Measurements from ENCODE around the gene KRTAP19-7.

The KRTAP19-7 gene, protein sequence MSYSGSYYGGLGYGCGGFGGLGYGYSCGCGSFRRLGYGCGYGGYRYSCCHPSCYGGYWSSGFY

GRCh38 chr21:30561264-30561895 lies at the start of gene KRTAP19-7:
KRTAP19-7 (minus strand) TSS chr21:30561314; CDS start chr21:30561289, 25 bp downstream.
- TF ChIP-seq, protein P1, sequence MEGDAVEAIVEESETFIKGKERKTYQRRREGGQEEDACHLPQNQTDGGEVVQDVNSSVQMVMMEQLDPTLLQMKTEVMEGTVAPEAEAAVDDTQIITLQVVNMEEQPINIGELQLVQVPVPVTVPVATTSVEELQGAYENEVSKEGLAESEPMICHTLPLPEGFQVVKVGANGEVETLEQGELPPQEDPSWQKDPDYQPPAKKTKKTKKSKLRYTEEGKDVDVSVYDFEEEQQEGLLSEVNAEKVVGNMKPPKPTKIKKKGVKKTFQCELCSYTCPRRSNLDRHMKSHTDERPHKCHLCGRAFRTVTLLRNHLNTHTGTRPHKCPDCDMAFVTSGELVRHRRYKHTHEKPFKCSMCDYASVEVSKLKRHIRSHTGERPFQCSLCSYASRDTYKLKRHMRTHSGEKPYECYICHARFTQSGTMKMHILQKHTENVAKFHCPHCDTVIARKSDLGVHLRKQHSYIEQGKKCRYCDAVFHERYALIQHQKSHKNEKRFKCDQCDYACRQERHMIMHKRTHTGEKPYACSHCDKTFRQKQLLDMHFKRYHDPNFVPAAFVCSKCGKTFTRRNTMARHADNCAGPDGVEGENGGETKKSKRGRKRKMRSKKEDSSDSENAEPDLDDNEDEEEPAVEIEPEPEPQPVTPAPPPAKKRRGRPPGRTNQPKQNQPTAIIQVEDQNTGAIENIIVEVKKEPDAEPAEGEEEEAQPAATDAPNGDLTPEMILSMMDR (conservative IDR thresholded peaks at IDR 0.05; ENCODE audit: low read length) = no peak
- no peak for DNase-seq (ENCODE audit: low read depth)
- no peak within 1 kb of the TSS for H3K4me3 ChIP-seq (ENCODE audit: low read length)

- no peak for DNase-seq (ENCODE audit: low read depth)
Observed at GRCh38 chr21:30605968-30606367, 44.9 kb upstream of the KRTAP19-7 start.

DNA sequence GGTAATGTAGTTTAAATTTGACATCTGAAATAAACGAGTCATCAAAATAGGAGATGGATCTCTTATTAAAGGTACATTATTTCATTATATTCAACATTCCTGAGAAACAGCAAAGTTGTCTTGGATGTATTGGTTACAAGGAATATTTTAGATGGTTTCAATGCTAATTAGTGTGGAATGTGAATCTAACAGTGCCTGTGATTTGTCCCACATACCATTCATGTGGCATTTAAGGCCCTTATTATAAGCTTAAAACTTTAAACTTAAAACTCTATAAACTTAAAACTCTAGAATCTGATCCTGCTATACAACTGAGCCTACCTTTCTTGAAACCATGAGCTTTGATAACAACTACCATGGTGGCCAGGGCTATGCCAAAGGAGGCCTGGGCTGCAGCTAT lies 39.7 kb upstream of the KRTAP19-7 start, which contains the start of gene KRTAP22-1:
KRTAP22-1 (plus strand) TSS at position 301 of the 400 bp plus-strand sequence.
- no peak within 1 kb of the TSS for H3K4me3 ChIP-seq (ENCODE audit: low read length)
- TF ChIP-seq, protein P1 (conservative IDR thresholded peaks at IDR 0.05; ENCODE audit: low read length) = no peak
- DNase-seq (ENCODE audit: low read depth) = no peak

More at GRCh38 chr21:30605968-30606367, 44.9 kb upstream of the KRTAP19-7 start:
- H3K4me3 ChIP-seq (ENCODE audit: low read length) = no peak overlapping the region
- TF ChIP-seq, protein P1 (conservative IDR thresholded peaks at IDR 0.05; ENCODE audit: low read length) = no peak

GRCh38 chr21:30598802-30599201 lies 37.7 kb upstream of the KRTAP19-7 start, which contains the start of gene KRTAP6-2:
KRTAP6-2 (minus strand) TSS chr21:30598902; CDS start chr21:30598874, 28 bp downstream.
- TF ChIP-seq, protein P1 (conservative IDR thresholded peaks at IDR 0.05; ENCODE audit: low read length) = no peak
- DNase-seq (ENCODE audit: low read depth) = no peak
- no peak within 1 kb of the TSS for H3K4me3 ChIP-seq (ENCODE audit: low read length)

- no peak within 1 kb of the TSS for H3K4me3 ChIP-seq (ENCODE audit: low read length)
- TF ChIP-seq, protein P1 (conservative IDR thresholded peaks at IDR 0.05; ENCODE audit: low read length) = no peak
- no peak for DNase-seq (ENCODE audit: low read depth)
Observed at GRCh38 chr21:30592140-30592539, 31.0 kb upstream of the KRTAP19-7 start, which contains the start of gene KRTAP6-3. KRTAP6-3 (plus strand) TSS chr21:30592440; CDS start chr21:30592446, 6 bp downstream.

- DNase-seq (ENCODE audit: low read depth) = no peak
- no peak within 1 kb of the TSS for H3K4me3 ChIP-seq (ENCODE audit: low read length)
- TF ChIP-seq, protein P1 (conservative IDR thresholded peaks at IDR 0.05; ENCODE audit: low read length) = no peak
Observed at GRCh38 chr21:30590297-30590696, 29.2 kb upstream of the KRTAP19-7 start, which contains the start of gene KRTAP22-2. KRTAP22-2 (minus strand) TSS chr21:30590397.

GRCh38 chr21:30582870-30583269 lies 21.8 kb upstream of the KRTAP19-7 start:
- DNase-seq (ENCODE audit: low read depth) = no peak
- no peak overlapping the region for H3K4me3 ChIP-seq (ENCODE audit: low read length)
- TF ChIP-seq, protein P1 (conservative IDR thresholded peaks at IDR 0.05; ENCODE audit: low read length) = no peak
